ENCODE measurements around the gene BANK1.

- TF ChIP-seq CTCF (IDR thresholded peaks at IDR 0.05) (no peak), EZH2 (IDR thresholded peaks at IDR 0.05) (no peak)
Measured at GRCh38 chr4:102104278-102104677, 313.7 kb downstream of the BANK1 start.
